Vagina (tissue), 2 donors: ENCODE measurements around the gene UNC13B. TPM values are rescaled to one million over a fixed set of nuclear protein-coding genes. Genes with fewer than 3 reads are reported as not detected.
A peak's percentile ranks its signal among the peaks of the same experiment; 100 is the strongest.

ENCODE experiments used
- DNase-seq, 2 donors: peaks; one replicate each; pipeline ENCODE4 v3.0.0-alpha.2; 2017; ENCODE audit errors: extremely low spot score in 2 of 2
- H3K27ac ChIP-seq: fragments of 200-600 bp; sonication (generic); one replicate; pipeline ENCODE4 v1.5.1; 2019
- H3K27me3 ChIP-seq: fragments of 200-600 bp; sonication (generic); one replicate; pipeline ENCODE4 v1.5.1; 2019
- H3K36me3 ChIP-seq, 2 donors: fragments of 200-600 bp; sonication (generic); one replicate each; pipeline ENCODE4 v1.5.1; 2017 to 2019
- H3K4me1 ChIP-seq: fragments of 200-600 bp; sonication (generic); one replicate; pipeline ENCODE4 v1.5.1; 2019
- H3K4me3 ChIP-seq, 2 donors: fragments of 200-600 bp; sonication (generic); 1 replicate in 1 of 2; 2 replicates in 1 of 2; pipeline ENCODE4 v1.5.1; 2016 to 2019
- H3K9me3 ChIP-seq: fragments of 200-600 bp; sonication (generic); one replicate; pipeline ENCODE4 v1.5.1; 2019
- POLR2A ChIP-seq, 2 donors: fragments of 450-650 bp; IDR thresholded peaks; one replicate each; pipeline ENCODE4 v1.6.1; 2017; ENCODE audit warnings: antibody characterized with exemption in 2 of 2, mild to moderate bottlenecking in 2 of 2, moderate library complexity in 2 of 2
- POLR2AphosphoS5 ChIP-seq, 2 donors: sonication (generic); formaldehyde crosslinking; IDR thresholded peaks; one replicate each; pipeline ENCODE4 v1.9.0; 2017; ENCODE audit warnings: antibody characterized with exemption in 2 of 2, mild to moderate bottlenecking in 2 of 2, low read depth in 1 of 2; ENCODE audit not compliant: insufficient read depth in 1 of 2
- intact Hi-C: fragments of 100-400 bp; cut with DNase I; formaldehyde crosslinking; loops from one replicate; pipeline ENCODE4 v1.15.1; 2023
- total RNA-seq: library from RNA; depleted of rRNA; stranded (reverse); fragments of >200 nt; gene quantifications from one replicate; pipeline ENCODE4 v1.2.3, GENCODE V29; 2016
- TF ChIP-seq, protein P1 (sequence below), 3 experiments: fragments of 450-650 bp in 2 of 3; fragments of 200-600 bp in 1 of 3; sonication (generic) in 1 of 3; IDR thresholded peaks; one replicate each; pipeline ENCODE4 v1.5.1; 2017 to 2019; ENCODE audit warnings: antibody characterized with exemption in 3 of 3, mild to moderate bottlenecking in 2 of 3, moderate library complexity in 2 of 3

The UNC13B gene
- total RNA-seq, 1 donor from 2014 or later: 20.4 TPM

DNA sequence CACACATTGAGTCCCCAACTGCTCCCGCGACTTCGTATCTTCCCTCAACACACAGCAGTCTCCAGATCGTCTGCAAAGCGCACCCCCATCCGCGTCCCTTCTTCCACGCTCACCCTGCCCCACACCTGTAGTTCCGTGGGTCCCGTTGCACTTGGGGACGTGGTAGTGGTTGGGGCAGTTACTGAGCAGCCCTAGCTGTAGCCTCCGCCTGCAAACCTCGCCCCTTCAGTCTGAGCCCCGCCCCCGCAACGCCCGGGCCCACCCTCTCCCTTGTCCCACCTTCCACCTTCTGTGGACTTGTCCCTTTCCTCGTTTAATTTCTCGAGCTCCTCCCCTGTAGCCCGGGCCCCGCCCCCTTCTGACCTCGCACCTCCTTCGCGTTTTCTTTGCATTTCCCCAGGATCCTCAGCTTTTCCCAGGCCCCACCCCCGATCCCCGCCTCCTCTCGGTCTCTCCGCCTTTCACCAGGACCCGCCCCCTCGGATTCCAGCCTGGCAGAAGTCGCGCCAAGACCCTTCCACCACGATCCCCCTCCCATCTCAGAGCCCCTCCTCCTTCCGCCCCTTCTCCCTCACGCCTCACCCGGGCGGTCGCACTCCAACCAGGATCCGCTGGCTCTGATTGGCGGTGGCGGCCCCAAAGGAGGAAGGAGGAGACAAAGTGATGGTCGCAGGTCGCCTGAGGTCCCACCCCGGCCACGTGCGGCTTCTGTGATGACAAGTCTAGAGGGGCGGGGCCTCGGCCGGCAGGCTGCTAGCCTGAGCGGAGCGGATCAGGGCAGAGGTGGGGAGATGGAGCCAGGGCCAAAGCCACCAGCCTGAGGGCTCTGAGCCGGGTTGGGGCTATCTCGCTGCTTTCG, 45.9 kb upstream of the UNC13B start, which contains the start of gene ATOSB:
Gene ATOSB (minus strand): TSS at position 183 of the 859 bp plus-strand sequence. CDS start 7,588 bp downstream, outside the sequence.
- TF ChIP-seq, protein P1, sequence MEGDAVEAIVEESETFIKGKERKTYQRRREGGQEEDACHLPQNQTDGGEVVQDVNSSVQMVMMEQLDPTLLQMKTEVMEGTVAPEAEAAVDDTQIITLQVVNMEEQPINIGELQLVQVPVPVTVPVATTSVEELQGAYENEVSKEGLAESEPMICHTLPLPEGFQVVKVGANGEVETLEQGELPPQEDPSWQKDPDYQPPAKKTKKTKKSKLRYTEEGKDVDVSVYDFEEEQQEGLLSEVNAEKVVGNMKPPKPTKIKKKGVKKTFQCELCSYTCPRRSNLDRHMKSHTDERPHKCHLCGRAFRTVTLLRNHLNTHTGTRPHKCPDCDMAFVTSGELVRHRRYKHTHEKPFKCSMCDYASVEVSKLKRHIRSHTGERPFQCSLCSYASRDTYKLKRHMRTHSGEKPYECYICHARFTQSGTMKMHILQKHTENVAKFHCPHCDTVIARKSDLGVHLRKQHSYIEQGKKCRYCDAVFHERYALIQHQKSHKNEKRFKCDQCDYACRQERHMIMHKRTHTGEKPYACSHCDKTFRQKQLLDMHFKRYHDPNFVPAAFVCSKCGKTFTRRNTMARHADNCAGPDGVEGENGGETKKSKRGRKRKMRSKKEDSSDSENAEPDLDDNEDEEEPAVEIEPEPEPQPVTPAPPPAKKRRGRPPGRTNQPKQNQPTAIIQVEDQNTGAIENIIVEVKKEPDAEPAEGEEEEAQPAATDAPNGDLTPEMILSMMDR (IDR thresholded peaks at IDR 0.05): no peak
- TF ChIP-seq POLR2AphosphoS5 (IDR thresholded peaks at IDR 0.05; ENCODE audit: insufficient read depth in 1 of 2, low read depth in 1 of 2) (peak in 1 of 2 donors; percentile 73), POLR2A (IDR thresholded peaks at IDR 0.05) (peak in 1 of 2 donors; percentile 32)
- peaks cover 47% of the 10 kb centered on the region for H3K4me1 ChIP-seq
- H3K27ac ChIP-seq: peak within 1 kb of the TSS; percentile 95
- no peaks in the 10 kb centered on the region for H3K27me3 ChIP-seq
- H3K4me3 ChIP-seq: peak within 1 kb of the TSS; percentile 43 to 51
- H3K36me3 ChIP-seq: no peaks in the 10 kb centered on the region
- intact Hi-C loops: loop anchor here (5.0 kb wide), 1 partner anchor 361 kb away; no protein-coding TSS in a partner anchor
- DNase-seq: peak in 1 of 2 donors; percentile 99
- no peaks in the 10 kb centered on the region for H3K9me3 ChIP-seq

DNA sequence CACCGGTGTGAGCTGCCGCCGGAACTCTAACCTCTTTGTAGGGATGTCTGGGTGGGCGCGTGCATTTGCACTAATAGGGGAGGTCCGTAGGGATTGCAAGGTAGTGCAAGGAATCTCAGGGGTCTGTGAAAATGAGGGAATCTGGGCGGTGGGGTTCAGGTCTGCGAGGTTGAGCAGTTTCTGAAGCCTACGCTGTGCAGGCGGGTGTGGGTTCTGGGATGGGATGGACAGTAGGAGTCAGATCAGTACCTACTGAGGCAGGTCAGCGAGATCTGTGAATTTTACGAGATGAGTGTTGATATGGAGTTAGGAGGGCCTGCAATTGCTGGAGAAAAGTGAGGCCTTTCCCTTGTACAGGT, 45.3 kb upstream of the UNC13B start:
- Histone ChIP-seq H3K27ac (peak overlapping the region; percentile 95), H3K27me3 (no peaks in the 10 kb centered on the region), H3K4me3 (peak overlapping the region; percentile 43 to 51), H3K4me1 (peaks cover 45% of the 10 kb centered on the region), H3K36me3 (no peaks in the 10 kb centered on the region), H3K9me3 (no peaks in the 10 kb centered on the region)
- no peak for DNase-seq
- TF ChIP-seq POLR2AphosphoS5 (IDR thresholded peaks at IDR 0.05; ENCODE audit: insufficient read depth in 1 of 2, low read depth in 1 of 2): no peak
- no peak for TF ChIP-seq POLR2A (IDR thresholded peaks at IDR 0.05)
- TF ChIP-seq, protein P1 (IDR thresholded peaks at IDR 0.05): no peak
- intact Hi-C loops: loop anchor here (5.0 kb wide), 1 partner anchor 361 kb away; no protein-coding TSS in a partner anchor

DNA sequence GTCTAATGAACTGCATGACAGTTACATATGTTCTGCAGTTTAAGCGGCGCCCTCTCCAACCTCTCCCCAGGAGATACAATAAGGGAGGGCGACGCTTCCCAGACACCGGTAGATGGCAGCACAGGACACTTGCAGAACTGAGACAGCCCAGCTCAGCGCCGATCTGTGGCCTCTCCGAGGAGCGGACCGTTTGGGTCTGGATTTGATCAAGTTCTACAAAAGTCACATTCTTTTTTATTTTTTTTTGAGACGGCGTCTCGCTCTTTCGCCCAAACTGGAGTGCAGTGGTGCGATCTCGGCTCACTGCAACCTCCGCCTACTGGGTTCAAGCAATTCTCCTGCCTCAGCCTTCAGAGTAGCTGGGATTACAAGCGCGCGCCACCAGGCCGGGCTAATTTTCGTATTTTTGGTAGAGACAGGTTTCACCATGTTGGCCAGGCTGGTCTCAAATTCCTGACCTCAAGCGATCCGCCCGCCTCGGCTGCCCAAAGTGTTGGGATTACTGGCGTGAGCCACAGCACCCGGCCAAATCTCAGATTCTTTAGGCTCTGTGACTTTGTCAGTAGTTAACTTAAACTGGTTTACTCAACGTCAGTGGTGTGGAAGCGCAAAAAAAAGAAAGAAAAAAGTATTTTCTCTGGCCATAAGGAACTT, 44.8 kb upstream of the UNC13B start:
- Histone ChIP-seq H3K4me1 (peaks cover 41% of the 10 kb centered on the region), H3K27ac (peak overlapping the region; percentile 95)
- intact Hi-C loops: loop anchor here (5.0 kb wide), 1 partner anchor 360 kb away; no protein-coding TSS in a partner anchor

GRCh38 chr9:35134920-35135319, 26.9 kb upstream of the UNC13B start:
- Histone ChIP-seq H3K9me3 (no peaks in the 10 kb centered on the region), H3K27ac (no peak overlapping the region), H3K4me3 (no peak overlapping the region), H3K36me3 (no peaks in the 10 kb centered on the region), H3K27me3 (no peaks in the 10 kb centered on the region), H3K4me1 (no peaks in the 10 kb centered on the region)
- intact Hi-C loops: no loop called here
- no peak for TF ChIP-seq POLR2A (IDR thresholded peaks at IDR 0.05)
- TF ChIP-seq, protein P1 (IDR thresholded peaks at IDR 0.05): no peak
- TF ChIP-seq POLR2AphosphoS5 (IDR thresholded peaks at IDR 0.05; ENCODE audit: insufficient read depth in 1 of 2, low read depth in 1 of 2): no peak
- DNase-seq: no peak

More for the DNA sequence above, 44.8 kb upstream of the UNC13B start:
- Histone ChIP-seq H3K9me3 (no peaks in the 10 kb centered on the region), H3K36me3 (no peaks in the 10 kb centered on the region), H3K4me3 (peak overlapping the region; percentile 43 to 51), H3K27me3 (no peaks in the 10 kb centered on the region)
- DNase-seq: no peak
- TF ChIP-seq POLR2A (IDR thresholded peaks at IDR 0.05) (no peak), POLR2AphosphoS5 (IDR thresholded peaks at IDR 0.05; ENCODE audit: insufficient read depth in 1 of 2, low read depth in 1 of 2) (peak in 1 of 2 donors; percentile 38)
- TF ChIP-seq, protein P1 (IDR thresholded peaks at IDR 0.05): peak; percentile 78 to 94 (median 85)
